DOHH2 (cell line): Measurements from ENCODE around the gene TMEM218.

ENCODE experiments used
- H3F3A ChIP-seq: fragments of 200-600 bp; sonication (generic), shearing (Covaris generic); 2 replicates; pipeline ENCODE4 v1.6.0; 2016; ENCODE audit warnings: antibody characterized with exemption, mild to moderate bottlenecking; ENCODE audit not compliant: control insufficient read depth, insufficient read depth
- H3K27ac ChIP-seq: fragments of 200-600 bp; sonication (generic); 2 replicates; pipeline ENCODE4 v1.5.1; 2014; ENCODE audit warnings: low read depth, mild to moderate bottlenecking, low read length, moderate library complexity
- H3K27me3 ChIP-seq: fragments of 200-600 bp; sonication (generic); 2 replicates; pipeline ENCODE4 v1.6.1; 2014; ENCODE audit warnings: mild to moderate bottlenecking, low read length, mixed read lengths; ENCODE audit not compliant: control insufficient read depth
- H3K36me3 ChIP-seq: fragments of 200-600 bp; sonication (generic); 2 replicates; pipeline ENCODE4 v1.6.1; 2014; ENCODE audit warnings: mild to moderate bottlenecking, low read length, moderate library complexity, mixed read lengths; ENCODE audit not compliant: control insufficient read depth
- H3K4me1 ChIP-seq: fragments of 200-600 bp; sonication (generic); 2 replicates; pipeline ENCODE4 v1.6.1; 2014; ENCODE audit warnings: mild to moderate bottlenecking, low read length, mixed read lengths; ENCODE audit not compliant: control insufficient read depth
- H3K4me2 ChIP-seq: fragments of 200-600 bp; sonication (generic); 2 replicates; pipeline ENCODE4 v1.6.0; 2014; ENCODE audit warnings: mild to moderate bottlenecking, low read length, moderate library complexity
- H3K4me3 ChIP-seq: fragments of 200-600 bp; sonication (generic); 2 replicates; pipeline ENCODE4 v1.5.1; 2014; ENCODE audit warnings: mild to moderate bottlenecking, low read length, mixed read lengths
- H3K79me2 ChIP-seq: fragments of 200-600 bp; sonication (generic); 2 replicates; pipeline ENCODE4 v1.6.1; 2014; ENCODE audit warnings: mild to moderate bottlenecking, low read length, mixed read lengths; ENCODE audit not compliant: control insufficient read depth
- H3K9me2 ChIP-seq: fragments of 200-600 bp; sonication (generic); replicated peaks from 2 replicates; pipeline ENCODE4 v1.6.1; 2014; ENCODE audit warnings: mild to moderate bottlenecking, low read length, mixed read lengths; ENCODE audit not compliant: control insufficient read depth
- H3K9me3 ChIP-seq: fragments of 200-600 bp; sonication (generic); 2 replicates; pipeline ENCODE4 v1.6.1; 2014; ENCODE audit warnings: antibody characterized with exemption, low read length, mixed read lengths; ENCODE audit not compliant: control insufficient read depth, insufficient read depth
- H4K20me1 ChIP-seq: fragments of 200-600 bp; sonication (generic); 2 replicates; pipeline ENCODE4 v1.6.0; 2014; ENCODE audit warnings: low read depth, mild to moderate bottlenecking, antibody characterized with exemption, low read length, moderate library complexity; ENCODE audit not compliant: control insufficient read depth, insufficient read depth
- CTCF ChIP-seq: fragments of 200-600 bp; sonication (generic); IDR thresholded peaks from one replicate; pipeline ENCODE4 v1.5.1; 2014; ENCODE audit warnings: antibody characterized with exemption, mild to moderate bottlenecking, low read depth, low read length; ENCODE audit not compliant: poor library complexity, severe bottlenecking
- EZH2phosphoT487 ChIP-seq: fragments of 200-600 bp; sonication (generic); IDR thresholded peaks from 2 replicates; pipeline ENCODE4 v1.6.1; 2017; ENCODE audit warnings: borderline replicate concordance, mild to moderate bottlenecking, antibody characterized with exemption, low read length, moderate library complexity, mixed read lengths

Gene TMEM218

DNA sequence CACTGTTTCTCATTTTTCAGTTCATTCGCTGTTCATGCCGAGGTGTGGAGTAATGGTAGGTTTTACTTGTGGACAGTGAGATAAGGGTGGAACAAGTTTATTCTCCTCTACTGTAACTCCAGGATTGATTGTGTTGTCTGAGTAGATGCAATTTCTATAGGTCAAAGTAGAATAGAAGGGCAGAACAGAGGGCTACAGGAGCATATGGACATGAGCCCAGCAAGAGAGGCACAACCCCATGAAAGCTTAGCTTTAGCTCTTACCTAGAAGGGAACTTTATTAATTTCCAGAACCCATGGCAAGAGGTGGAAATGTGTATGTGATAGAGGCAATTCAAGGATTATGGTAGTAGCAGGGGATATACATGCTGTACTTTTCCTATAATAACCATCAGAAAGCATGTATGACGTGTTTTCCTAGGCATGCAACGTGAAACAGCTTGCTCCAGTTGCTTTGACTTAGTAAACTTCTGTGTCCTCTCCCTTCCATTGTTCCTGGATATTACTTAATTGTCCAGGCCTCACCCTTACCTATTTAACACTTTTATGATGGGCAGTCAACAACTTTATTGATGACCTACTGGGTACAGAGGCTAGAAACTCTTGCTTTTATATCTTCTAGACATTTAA lies 62.1 kb downstream of the TMEM218 start:
- TF ChIP-seq CTCF (no peak), EZH2phosphoT487 (no peak)
- Histone ChIP-seq H3F3A (no peaks in the 10 kb centered on the region), H3K27me3 (no peaks in the 10 kb centered on the region), H3K36me3 (no peaks in the 10 kb centered on the region), H3K9me2 (no peaks in the 10 kb centered on the region), H3K79me2 (no peaks in the 10 kb centered on the region), H3K9me3 (no peaks in the 10 kb centered on the region; the same call in 1 of the 2 replicates), H3K4me1 (no peaks in the 10 kb centered on the region), H3K27ac (no peak overlapping the region), H3K4me3 (no peak overlapping the region), H4K20me1 (no peaks in the 10 kb centered on the region), H3K4me2 (no peak overlapping the region)
